MM.1S (cell line): ENCODE results near the gene GJD2.

Experiments
- CTCF ChIP-seq: fragments of 300-600 bp; sonication (generic); IDR thresholded peaks from 2 replicates; pipeline ENCODE4 v1.5.1; 2016; ENCODE audit warnings: antibody characterized with exemption, low read length, mixed read lengths
- EZH2phosphoT487 ChIP-seq: fragments of 300-600 bp; sonication (generic); IDR thresholded peaks from 2 replicates; pipeline ENCODE4 v1.6.1; 2018; ENCODE audit warnings: antibody characterized with exemption, low read length

- TF ChIP-seq EZH2phosphoT487 (no peak), CTCF (no peak)
These were observed 5.2 kb upstream of the GJD2 start for GRCh38 chr15:34759992-34760391.
